HG03103 (cell line): ENCODE data around the gene GUCA1A.
"Not testable (repeated sequence)": the region's sequence is repeated elsewhere in the genome, so short reads cannot be mapped to it uniquely, and the experiment has no call there.

ENCODE experiments used
- ATAC-seq: cut with Tn5 transposase; IDR thresholded peaks from one replicate; pipeline ENCODE4 v1.9.1; 2021; ENCODE audit warnings: low read depth; ENCODE audit not compliant: unreplicated experiment

Gene GUCA1A

GRCh38 chr6:42171813-42172581 lies 1.2 kb upstream of the GUCA1A start:
- ATAC-seq: no peak

GRCh38 chr6:42175860-42176259 lies 2.7 kb downstream of the GUCA1A start:
- ATAC-seq: no peak

GRCh38 chr6:42176981-42177380 lies 3.8 kb downstream of the GUCA1A start:
- no peak for ATAC-seq

GRCh38 chr6:42177514-42178364 lies 4.6 kb downstream of the GUCA1A start:
- no peak for ATAC-seq

GRCh38 chr6:42179261-42179944 lies 6.2 kb downstream of the GUCA1A start:
- no peak for ATAC-seq

- ATAC-seq: no peak
Measured at GRCh38 chr6:42179945-42180313, 6.8 kb downstream of the GUCA1A start.

- no peak for ATAC-seq
Measured at GRCh38 chr6:42182101-42182500, 8.9 kb downstream of the GUCA1A start.

- no peak for ATAC-seq
Measured at GRCh38 chr6:42184475-42184874, 11.3 kb downstream of the GUCA1A start.

GRCh38 chr6:42185597-42185996 lies 12.4 kb downstream of the GUCA1A start:
- no peak for ATAC-seq

- no peak for ATAC-seq
Measured at GRCh38 chr6:42188406-42188805, 15.2 kb downstream of the GUCA1A start.

GRCh38 chr6:42190554-42191183 lies 17.5 kb downstream of the GUCA1A start:
- ATAC-seq: no peak

- not testable (repeated sequence) for ATAC-seq
Measured at GRCh38 chr6:42192385-42192784, 19.2 kb downstream of the GUCA1A start.

- no peak for ATAC-seq
Measured at GRCh38 chr6:42193491-42193894, 20.3 kb downstream of the GUCA1A start.

- ATAC-seq: no peak
Measured at GRCh38 chr6:42194056-42194455, 20.9 kb downstream of the GUCA1A start.

GRCh38 chr6:42195415-42195814 lies 22.3 kb downstream of the GUCA1A start:
- no peak for ATAC-seq

- no peak for ATAC-seq
Measured at GRCh38 chr6:42197555-42198362, 24.6 kb downstream of the GUCA1A start.

GRCh38 chr6:42199106-42199981 lies 26.2 kb downstream of the GUCA1A start:
- ATAC-seq: no peak

GRCh38 chr6:42200035-42200434 lies 26.9 kb downstream of the GUCA1A start:
- ATAC-seq: no peak

GRCh38 chr6:42201382-42201781 lies 28.2 kb downstream of the GUCA1A start:
- ATAC-seq: no peak
